HG02973 (cell line): ENCODE results near the gene CYP2C9.
"Not testable (repeated sequence)": the region's sequence is repeated elsewhere in the genome, so short reads cannot be mapped to it uniquely, and the experiment has no call there.

Source experiments
- ATAC-seq: cut with Tn5 transposase; IDR thresholded peaks from one replicate; pipeline ENCODE4 v1.9.1; 2021; ENCODE audit warnings: moderate library complexity; ENCODE audit not compliant: unreplicated experiment

The CYP2C9 gene

GRCh38 chr10:94938383-94938782 is at the start of gene CYP2C9:
CYP2C9 (plus strand) TSS chr10:94938658; CDS start chr10:94938683, 25 bp downstream.
- ATAC-seq, result no peak

GRCh38 chr10:94889123-94889522 is 49.3 kb upstream of the CYP2C9 start:
- no peak for ATAC-seq

- no peak for ATAC-seq
Observed at GRCh38 chr10:94890264-94891022, 48.0 kb upstream of the CYP2C9 start.

- not testable (repeated sequence) for ATAC-seq
Observed at GRCh38 chr10:94898414-94898813, 40.0 kb upstream of the CYP2C9 start.

- no peak for ATAC-seq
Observed at GRCh38 chr10:94902080-94902479, 36.4 kb upstream of the CYP2C9 start.

GRCh38 chr10:94902570-94902969 is 35.9 kb upstream of the CYP2C9 start:
- ATAC-seq, result no peak

GRCh38 chr10:94904506-94905148 is 33.8 kb upstream of the CYP2C9 start:
- ATAC-seq, result not testable (repeated sequence)

- ATAC-seq, result no peak
Observed at GRCh38 chr10:94916423-94916822, 22.0 kb upstream of the CYP2C9 start.

GRCh38 chr10:94936721-94937120 is 1.7 kb upstream of the CYP2C9 start:
- ATAC-seq, result no peak

- not testable (repeated sequence) for ATAC-seq
Observed at GRCh38 chr10:94943432-94944103, 5.1 kb downstream of the CYP2C9 start.

GRCh38 chr10:94946181-94946580 is 7.7 kb downstream of the CYP2C9 start:
- ATAC-seq, result not testable (repeated sequence)

- no peak for ATAC-seq
Observed at GRCh38 chr10:94963901-94964300, 25.4 kb downstream of the CYP2C9 start.

- ATAC-seq, result no peak
Observed at GRCh38 chr10:94983555-94983954, 45.1 kb downstream of the CYP2C9 start.

GRCh38 chr10:94989192-94989591 is 50.7 kb downstream of the CYP2C9 start:
- no peak for ATAC-seq

GRCh38 chr10:94991243-94991888 is 52.9 kb downstream of the CYP2C9 start:
- no peak for ATAC-seq

- no peak for ATAC-seq
Observed at GRCh38 chr10:94992811-94993210, 54.4 kb downstream of the CYP2C9 start.

- no peak for ATAC-seq
Observed at GRCh38 chr10:94997741-94998174, 59.3 kb downstream of the CYP2C9 start.

GRCh38 chr10:95026461-95026860 is 88.0 kb downstream of the CYP2C9 start:
- ATAC-seq, result no peak

- no peak for ATAC-seq
Observed at GRCh38 chr10:95031656-95032055, 93.2 kb downstream of the CYP2C9 start.

GRCh38 chr10:95034401-95034800 is 95.9 kb downstream of the CYP2C9 start:
- ATAC-seq, result no peak
